ENCODE measurements around the gene CDKN1B.
"Not testable (repeated sequence)": the region's sequence is repeated elsewhere in the genome, so short reads cannot be mapped to it uniquely, and the experiment has no call there.

CDKN1B gene

DNA sequence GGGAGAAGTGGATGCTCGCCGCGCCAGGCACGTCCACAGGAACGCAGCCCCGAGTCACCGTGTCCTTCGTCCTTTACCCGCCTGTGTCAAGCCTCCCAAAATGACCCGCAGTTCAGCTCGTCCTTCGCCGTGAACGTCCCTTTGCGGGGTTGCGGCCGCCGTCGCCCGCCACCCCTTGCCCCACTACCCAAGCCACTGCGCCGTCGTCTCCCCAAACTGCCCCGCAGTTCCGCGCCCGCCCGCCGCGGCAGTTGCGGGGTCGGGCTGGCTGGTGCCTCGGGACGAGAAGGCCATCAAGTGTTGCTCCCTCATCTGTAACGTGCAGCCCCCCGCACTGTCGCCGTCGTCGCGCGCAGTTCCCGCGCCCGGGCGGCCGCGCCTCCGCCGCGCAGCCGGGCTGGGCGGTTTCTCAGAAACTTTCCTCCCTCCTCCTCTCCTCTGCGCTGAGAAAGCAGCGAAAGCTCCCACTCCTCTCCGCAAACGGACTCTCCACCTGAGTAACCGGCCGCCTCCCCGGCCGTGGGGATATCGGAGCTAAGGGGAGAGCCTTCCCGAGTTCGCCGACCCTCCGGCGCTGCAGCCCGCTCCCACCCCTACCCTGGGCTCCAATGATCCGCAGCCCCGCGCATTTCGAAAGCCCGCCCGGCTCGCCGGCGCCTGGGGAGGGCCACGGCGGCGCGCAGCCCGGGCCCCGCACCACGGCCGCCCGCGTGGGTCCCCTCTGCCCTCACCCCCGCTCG lies 6.7 kb downstream of the CDKN1B start:
- DNase-seq (ENCODE audit: low read depth, low spot score), result no peak

DNA sequence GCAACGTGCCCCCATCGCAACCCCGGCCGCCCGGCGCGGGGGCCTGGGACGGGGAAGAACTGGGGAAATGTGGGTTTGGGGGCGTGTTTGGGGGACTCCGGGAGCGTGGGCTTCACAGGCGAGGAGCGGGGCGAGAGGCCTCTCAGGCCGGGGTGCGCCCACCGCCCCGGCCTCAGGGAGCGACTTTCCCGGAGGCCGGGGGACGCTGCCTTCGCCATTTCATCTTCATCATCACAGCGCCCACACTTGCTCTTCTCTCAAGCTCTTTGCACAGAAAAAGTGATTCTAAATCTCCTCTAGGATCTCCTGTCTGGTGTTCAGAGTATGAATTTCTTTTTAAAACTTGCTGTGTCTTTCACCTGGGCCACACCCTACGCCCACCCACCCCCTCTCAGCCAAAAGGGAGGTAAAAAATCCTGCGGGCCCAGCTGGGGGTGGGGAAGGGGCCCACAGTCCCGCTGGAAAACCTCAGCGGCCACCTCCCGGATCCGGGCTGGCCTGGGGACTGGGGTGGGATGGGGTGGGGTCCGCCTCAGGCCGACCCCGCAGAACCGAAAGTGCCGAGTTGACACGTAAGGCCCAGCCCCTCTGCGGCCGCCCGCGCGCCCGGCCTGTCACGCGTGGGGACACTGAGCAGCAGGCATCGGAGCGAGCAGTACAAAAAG lies 7.4 kb downstream of the CDKN1B start:
- DNase-seq (ENCODE audit: low read depth, low spot score), result no peak

DNA sequence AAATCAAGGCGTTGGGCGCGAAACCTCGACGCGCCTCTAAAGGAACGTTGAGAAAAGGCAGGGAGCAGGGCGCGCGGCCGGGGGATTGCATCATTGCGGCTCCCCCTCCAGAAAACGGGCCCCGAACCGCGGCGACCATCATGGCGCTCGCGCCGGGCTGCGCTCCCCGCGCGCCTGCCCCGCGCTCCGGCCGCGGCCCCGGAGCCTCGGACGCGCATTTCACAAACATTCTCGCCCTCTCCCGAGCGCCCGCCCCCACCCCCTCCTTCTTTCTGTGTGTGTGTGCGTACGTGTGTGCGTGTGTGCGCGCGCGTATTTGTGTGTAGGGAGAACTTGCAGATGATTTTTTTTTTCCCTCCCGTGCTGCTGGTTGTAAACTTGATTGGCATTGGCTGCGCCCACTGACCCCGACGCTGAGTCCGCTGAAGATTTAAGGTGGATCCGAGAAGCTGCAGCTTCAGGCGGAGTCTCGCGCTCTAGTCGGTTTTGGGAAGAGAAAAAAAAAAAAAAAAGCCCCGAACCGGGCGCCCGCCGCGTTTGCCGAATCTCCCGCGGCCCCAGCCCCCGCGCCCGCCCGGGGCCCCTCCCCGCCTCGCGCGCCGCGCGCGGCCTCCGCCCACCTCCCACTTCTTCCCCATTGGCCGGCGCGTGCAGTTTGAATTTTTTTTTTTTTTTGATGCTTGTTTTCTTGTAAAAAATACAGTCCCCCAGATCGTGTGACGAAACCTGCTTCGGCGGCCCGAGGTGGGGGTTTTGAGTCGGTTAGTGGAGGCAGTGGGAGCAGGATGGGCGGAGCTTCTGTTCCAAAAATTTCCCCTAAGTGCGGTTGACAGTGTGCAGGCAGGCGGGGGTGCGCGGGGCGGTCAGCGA lies 8.2 kb downstream of the CDKN1B start:
- peak; percentile 84 for DNase-seq (ENCODE audit: low read depth, low spot score)

DNA sequence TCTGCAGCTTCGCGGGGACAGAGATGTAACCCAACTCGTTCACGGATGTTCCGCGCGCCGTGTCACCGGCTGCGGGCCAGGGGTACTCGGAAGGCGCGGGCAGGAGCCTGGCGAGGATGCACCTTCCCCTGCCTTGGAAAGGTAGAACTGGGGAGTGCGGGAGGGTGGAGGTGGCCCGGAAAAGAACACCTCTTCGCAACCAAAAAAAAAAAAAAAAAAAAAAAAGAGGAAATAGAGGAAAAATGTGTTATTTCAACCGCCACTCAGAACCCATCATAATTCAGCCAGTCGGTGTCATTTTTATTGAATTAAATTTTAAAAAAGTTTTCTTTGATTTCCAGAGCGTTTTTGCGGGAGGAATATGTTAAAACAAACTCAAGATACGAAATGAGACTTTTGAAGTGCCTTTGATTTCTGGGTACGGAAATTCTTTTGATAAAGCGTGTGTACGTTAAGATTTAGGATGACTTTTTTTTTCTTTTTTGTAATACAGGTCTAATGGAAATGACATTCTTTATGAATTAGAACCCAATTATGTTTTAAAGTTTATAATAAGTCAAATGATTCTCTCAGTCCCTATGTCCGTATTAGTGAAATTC lies 8.9 kb downstream of the CDKN1B start:
- DNase-seq (ENCODE audit: low read depth, low spot score), result no peak

DNA sequence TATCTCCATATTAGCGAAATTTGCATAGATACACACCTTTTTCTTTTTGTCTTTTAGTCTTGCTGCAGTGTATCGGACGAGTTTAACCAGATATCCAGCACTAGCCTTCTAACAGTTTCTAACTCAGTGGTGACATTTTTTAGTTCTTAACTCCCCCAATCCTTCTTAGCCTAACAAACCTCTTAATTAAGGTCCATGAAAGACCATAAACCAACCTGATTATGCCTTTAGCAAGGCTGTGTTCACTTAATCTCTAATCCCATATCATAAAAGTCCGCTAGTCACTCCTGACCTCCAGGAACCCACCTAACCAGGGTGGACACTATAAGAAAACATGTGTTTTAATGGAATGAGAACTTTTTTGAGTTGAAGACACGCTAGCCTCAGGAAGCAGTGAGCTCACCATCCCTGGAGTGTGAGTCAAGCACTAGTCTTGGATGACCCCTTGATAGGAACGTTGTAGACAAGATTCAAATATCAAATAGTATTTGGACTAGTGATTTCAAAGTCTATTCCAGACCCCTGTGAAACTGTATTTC lies 9.5 kb downstream of the CDKN1B start:
- no peak for DNase-seq (ENCODE audit: low read depth, low spot score)

DNA sequence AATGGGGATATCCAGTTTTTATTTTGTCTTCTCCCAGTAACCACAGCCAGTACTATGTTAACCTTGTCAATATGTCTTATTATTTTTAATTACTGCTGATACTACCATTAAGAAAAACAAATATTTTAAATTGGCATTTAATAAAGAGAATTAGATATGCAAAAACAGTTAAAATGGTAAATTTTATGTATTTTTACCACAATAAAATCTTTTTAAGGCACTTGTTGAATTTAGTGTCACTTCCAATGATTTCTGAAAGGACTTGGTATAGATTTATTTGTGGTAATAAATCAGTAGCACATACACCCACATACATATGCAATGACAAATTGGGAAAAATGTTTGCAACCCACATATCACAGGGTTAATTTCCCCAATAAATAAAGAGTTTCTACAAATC lies 14.0 kb downstream of the CDKN1B start:
- DNase-seq (ENCODE audit: low read depth, low spot score), result no peak

DNA sequence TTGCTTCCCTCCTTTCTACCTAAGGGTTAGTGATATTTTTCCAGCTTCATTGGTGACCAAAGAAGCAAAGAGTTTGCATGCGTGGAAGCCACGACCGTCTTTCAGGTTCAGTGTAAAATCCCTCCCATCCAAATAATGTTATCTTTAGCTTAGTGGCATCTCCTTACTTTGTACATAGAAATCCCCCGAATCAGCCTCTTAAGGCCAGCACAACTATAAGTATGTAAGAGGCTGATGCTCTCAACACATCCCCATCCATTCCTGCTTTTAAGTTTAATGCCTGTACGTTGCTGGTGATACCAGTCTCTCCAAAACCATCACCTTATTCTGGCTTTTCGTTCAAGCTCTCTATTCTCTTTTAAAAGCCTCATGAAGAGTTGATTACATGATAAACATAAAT lies 14.6 kb downstream of the CDKN1B start:
- no peak for DNase-seq (ENCODE audit: low read depth, low spot score)

DNA sequence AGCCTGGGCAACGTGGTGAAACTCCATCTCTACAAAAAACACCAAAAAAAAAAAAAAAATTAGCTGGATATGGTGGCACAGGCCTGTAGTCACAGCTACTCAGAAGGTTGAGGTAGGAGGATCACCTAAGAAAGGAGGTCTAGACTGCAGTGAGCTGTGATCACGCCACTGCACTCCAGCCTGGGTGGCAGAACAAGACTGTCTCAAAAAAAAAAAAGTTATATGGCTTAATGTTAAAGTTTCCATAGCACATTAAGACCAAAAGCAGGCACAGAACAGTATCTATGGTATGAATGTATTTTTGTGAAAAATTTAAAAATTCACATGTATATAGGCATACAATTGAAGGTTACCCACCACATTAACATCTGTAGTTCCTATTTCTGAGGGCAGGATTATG lies 15.9 kb downstream of the CDKN1B start:
- DNase-seq (ENCODE audit: low read depth, low spot score), result no peak

DNA sequence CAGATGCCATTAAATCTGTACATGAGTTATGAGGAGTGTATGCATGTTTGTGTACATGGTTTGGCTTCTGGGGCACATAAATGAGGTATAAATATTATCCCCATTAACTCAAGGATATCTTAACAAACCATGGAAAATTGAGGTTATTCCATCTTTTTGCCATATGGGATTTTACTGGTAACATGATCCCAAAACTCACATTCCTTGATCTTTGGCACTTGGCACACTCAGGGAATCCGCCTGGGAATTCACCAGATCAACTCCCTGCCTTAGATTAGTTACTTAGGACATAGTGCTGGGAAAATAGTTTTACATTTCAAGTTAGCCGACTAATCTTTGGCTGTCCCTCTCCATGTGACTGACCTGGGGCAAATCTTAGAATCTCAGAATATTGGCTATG lies 16.9 kb downstream of the CDKN1B start:
- no peak for DNase-seq (ENCODE audit: low read depth, low spot score)

DNA sequence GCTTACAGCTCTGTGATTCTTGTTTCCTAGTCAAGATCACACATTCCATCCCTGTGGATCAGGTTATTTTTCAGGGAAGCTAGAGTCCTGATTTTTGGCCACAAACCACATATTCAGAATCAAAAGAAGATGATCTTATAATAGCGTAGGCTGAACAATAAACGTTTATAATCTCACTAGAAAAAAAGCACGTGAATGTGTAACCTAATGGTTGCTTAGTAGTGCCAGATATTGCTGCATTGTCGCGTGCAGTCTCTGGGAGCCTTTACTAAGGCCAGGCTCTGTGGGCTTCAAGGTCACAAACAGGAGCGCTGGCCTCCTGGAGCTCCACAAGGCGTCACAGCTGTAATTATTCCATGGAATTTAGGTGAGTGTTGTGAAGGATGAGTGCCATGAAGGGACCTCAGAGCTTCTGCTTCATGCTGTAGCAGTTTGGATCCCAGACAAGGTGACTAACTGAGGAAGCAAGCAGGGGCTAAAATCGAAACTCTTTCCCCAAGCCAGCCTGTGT lies 17.4 kb downstream of the CDKN1B start:
- DNase-seq (ENCODE audit: low read depth, low spot score), result no peak

DNA sequence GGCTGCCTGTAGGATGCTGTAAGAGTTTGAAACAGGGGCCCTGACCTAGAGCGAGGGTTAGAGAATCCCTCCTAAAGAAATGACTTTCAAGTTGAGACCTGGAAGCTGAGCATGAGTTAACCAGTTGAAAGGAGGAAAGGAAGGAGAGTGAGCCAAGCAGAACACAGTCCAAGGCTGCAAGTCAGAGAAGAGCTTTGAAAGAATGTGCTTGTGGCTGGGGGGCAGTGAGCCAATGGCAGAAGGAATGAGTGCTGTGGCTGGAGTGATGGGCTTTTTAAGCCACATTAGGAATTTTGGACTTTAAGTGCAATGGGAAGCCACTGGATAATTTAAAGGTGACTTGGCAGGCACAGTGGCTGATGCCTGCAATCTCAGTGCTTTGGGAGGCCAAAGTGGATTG lies 18.1 kb downstream of the CDKN1B start:
- DNase-seq (ENCODE audit: low read depth, low spot score), result no peak

DNA sequence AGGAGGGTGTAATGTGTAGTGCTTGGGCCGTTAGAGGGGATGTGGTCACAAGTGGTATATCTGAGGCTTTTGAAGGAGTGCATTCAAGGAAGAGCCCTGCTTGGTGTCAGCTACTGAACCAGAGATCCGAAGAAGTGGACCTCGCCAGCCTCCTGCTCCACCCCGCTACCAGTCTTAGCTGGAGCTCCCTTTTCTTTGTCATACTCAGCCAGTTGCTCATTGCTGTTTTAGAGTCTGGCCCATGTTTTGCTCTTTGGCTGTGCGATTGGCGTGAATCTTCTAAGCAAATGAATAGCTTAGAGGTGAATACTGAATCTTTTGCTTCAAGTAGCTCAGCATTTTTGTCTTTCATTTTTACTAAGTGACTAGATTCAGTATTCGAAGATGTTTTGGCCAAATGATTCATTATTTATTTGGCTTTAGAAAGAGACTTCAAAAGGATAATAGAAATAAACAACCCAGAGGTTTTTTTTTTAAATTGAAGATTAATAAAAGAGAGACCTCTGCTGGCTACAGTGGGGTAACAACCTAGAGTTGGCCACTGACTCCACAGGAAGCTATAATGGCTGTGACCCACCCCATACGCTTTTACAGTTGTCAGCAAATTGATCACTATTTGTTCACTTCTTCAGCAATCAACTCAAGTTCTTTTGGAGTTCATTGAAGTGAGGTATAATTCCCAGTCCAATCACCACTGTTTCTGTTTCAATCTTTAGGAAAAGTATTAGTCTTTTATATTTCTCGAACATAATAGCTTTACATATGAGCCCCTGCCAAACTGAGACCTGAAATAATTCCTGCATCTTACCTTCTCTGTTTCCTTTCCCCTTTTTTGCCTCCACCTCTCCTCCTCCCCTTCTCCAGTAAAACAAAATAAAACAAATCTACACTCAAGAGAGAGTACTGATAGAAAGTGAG lies 19.9 kb downstream of the CDKN1B start:
- no peak for DNase-seq (ENCODE audit: low read depth, low spot score)

DNA sequence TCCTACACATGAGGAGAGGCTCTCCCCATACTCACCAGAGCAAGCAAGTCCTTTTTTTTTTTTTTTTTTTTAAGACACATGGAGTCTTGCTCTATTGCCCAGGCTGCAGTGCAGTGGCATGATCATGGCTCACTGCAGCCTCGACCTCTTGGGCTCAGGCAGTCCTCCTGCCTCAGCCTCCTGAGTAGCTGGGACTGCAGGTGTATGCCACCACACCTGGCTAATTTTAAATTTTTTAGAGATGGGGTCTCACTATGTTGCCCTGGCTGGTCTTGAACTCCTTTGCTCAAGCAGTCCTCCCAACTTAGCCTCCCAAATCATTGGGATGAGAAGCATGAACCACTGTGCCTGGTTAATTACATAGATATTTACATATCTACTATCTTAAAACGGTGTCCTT lies 21.0 kb downstream of the CDKN1B start:
- not testable (repeated sequence) for DNase-seq (ENCODE audit: low read depth, low spot score)

DNA sequence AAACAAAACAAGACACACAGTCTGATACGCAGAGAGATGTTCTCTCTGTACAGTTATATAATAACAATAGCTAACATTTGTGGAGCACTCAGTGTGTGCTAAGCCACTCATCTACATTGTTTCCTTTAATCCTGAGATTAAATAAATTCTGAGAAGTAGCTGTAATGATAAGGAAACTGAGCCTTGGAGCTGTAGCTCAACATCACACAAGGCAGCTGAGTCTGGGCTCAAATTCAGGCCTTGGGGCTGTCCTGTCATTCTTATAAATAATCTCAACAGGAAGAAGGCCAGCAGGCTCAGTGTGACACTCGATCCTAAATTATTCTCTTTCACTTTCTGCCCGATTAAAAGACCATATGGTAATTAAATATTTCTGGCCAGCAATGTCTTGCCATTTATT lies 24.5 kb downstream of the CDKN1B start:
- no peak for DNase-seq (ENCODE audit: low read depth, low spot score)

DNA sequence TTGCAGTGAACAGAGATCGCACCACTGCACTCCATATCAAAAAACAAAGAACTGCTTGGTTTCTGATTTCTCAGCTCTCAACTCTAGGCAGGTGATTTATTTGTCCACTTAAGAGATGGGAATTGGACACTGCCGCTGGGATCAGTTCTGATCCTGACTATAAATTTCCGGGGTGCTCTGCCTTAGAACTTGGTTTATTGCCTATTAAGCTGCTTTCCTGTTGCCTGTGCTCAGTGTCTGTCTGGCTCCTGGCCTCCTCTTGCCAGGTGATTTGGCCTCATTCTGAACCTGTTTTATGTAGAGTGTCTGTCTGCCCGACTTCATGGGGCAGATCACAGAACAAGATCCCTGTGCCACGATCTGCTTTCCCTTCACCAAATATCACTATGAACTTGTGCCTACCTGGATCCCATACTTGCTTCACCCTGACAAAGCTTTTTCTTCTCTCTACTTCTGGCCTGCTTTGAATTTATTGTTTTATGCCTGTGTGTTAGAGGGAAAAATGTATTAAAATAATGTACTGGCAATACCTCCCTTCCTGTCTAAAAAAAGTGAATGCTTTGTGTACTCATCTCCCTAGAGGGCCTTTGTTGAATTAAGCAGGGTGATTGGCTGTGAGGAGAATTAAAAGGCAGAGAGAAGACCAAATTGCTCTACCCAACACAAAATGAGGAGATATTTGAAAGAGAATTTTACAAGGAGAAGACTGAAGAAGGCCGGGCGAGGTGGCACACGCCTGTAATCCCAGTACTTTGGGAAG lies 27.6 kb downstream of the CDKN1B start:
- no peak for DNase-seq (ENCODE audit: low read depth, low spot score)

DNA sequence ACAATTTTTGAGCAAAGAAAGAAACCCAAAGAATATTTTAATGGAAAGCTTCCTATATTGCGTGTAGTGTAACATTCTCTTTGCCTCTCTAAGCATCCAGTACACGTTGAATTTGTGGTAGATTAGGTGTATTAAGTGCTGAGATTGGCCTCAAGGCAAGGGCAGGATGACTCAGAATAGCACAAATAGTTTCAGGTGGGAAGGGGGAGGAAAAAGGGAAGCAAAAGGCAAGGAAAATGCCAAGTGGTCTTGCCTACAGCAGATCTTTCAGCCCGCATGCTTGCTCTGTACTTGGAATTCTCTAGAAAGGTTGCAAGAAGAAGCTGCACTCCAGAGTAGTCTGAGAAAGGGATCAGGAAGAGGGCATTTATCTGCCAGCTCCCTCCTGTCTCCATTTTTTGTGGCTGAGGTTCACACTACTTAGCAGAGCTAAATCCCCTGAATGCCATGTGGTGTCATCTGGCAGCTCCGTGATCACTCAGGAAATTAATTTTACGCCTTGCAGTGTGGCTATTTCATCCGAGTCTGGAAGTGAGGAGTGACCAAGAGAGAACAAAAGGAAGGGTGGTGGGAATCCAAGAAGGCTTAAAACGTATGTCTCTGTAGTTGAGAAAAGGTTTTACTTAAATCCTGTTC lies 28.5 kb downstream of the CDKN1B start:
- DNase-seq (ENCODE audit: low read depth, low spot score), result no peak

DNA sequence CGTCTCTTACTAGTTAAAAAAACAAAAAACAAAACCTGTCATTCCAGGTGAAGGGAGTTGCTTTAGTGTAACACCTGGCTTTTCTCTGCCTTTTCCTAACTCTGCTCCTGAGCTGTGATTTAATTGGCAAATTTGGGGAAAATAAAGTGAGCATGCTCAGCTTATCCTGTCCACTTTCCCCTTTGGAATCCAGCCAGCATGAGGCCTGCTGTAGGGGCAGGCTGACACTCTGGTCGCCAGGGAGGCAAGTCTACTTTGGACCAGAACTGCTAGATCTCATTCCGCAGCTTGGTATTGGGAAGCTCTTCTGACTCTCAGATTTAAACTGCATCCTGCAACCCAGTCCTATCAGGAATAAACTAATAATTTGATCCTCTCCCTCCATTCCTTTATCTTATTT lies 30.1 kb downstream of the CDKN1B start:
- no peak for DNase-seq (ENCODE audit: low read depth, low spot score)

DNA sequence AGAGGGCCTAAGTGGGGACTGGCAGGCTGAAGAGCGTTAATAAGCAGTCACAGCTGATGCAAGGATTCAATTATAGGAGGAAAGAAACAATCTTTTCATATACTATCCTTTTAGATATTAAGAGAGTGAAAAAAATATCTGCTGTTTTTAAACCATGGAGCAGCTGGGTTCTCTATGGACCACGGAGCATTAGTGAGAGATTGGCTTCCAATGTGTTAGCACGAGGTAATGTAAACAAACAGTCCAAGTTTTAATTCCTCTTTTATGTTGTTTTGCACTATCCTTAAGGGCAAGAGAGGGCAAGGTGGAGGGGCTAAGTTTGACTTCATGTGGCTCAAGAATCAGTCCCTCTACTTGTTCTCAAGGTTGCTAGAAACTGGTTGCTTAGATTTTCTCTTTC lies 30.9 kb downstream of the CDKN1B start:
- no peak for DNase-seq (ENCODE audit: low read depth, low spot score)

DNA sequence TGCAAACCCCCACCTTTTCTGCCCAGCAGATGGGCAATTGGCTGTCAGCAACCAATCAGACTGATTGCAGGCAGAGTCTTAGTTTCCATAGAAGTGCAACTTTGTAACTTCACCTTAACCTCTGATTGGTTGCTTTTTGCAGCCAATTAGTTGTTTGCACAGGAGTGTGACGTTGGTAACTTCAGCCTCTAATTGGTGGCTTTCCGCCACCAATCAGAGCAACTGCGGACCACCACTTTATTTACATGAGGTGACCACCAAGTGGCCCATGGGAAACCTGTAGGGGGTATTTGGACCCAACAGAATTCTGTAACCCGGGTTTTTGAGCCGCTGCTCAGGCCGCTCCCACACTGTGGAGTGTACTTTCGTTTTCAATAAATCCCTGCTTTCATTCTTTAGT lies 32.3 kb downstream of the CDKN1B start:
- DNase-seq (ENCODE audit: low read depth, low spot score), result no peak
